ENCODE measurements around the gene NCKAP5.
"Not testable (repeated sequence)": the region's sequence is repeated elsewhere in the genome, so short reads cannot be mapped to it uniquely, and the experiment has no call there.

NCKAP5 gene

GRCh38 chr2:132816234-132816633, 752.0 kb downstream of the NCKAP5 start:
- no peak for TF ChIP-seq CTCF (IDR thresholded peaks at IDR 0.05; ENCODE audit: low read depth, low read length)
- no peak for DNase-seq
- no peaks in the 10 kb centered on the region for H3K9me3 ChIP-seq (ENCODE audit: severe bottlenecking)
- H3K4me3 ChIP-seq (ENCODE audit: low read depth, low read length): no peak overlapping the region
- no peak overlapping the region for H3K27ac ChIP-seq
- peaks cover 3% of the 10 kb centered on the region for H3K36me3 ChIP-seq
- H3K27me3 ChIP-seq (ENCODE audit: insufficient read depth, low read depth, severe bottlenecking): no peaks in the 10 kb centered on the region

GRCh38 chr2:132815516-132815915, 752.7 kb downstream of the NCKAP5 start:
- peaks cover 2% of the 10 kb centered on the region for H3K9me3 ChIP-seq (ENCODE audit: severe bottlenecking)
- TF ChIP-seq CTCF (IDR thresholded peaks at IDR 0.05; ENCODE audit: low read depth, low read length): no peak

GRCh38 chr2:132814651-132815050, 753.6 kb downstream of the NCKAP5 start:
- Histone ChIP-seq H3K27ac (peak overlapping the region; percentile 59), H3K4me3 (ENCODE audit: low read depth, low read length) (no peak overlapping the region), H3K27me3 (ENCODE audit: insufficient read depth, low read depth, severe bottlenecking) (no peaks in the 10 kb centered on the region), H3K9me3 (ENCODE audit: severe bottlenecking) (peaks cover 2% of the 10 kb centered on the region), H3K36me3 (peaks cover 3% of the 10 kb centered on the region)
- TF ChIP-seq CTCF (IDR thresholded peaks at IDR 0.05; ENCODE audit: low read depth, low read length): no peak
- DNase-seq: no peak

More at GRCh38 chr2:132815516-132815915, 752.7 kb downstream of the NCKAP5 start:
- no peak overlapping the region for H3K4me3 ChIP-seq (ENCODE audit: low read depth, low read length)
- H3K27me3 ChIP-seq (ENCODE audit: insufficient read depth, low read depth, severe bottlenecking): no peaks in the 10 kb centered on the region
- H3K27ac ChIP-seq: no peak overlapping the region
- peaks cover 3% of the 10 kb centered on the region for H3K36me3 ChIP-seq
- DNase-seq: no peak

GRCh38 chr2:132813422-132813821, 754.8 kb downstream of the NCKAP5 start:
- Histone ChIP-seq H3K9me3 (ENCODE audit: severe bottlenecking) (peaks cover 6% of the 10 kb centered on the region), H3K4me3 (ENCODE audit: low read depth, low read length) (no peak overlapping the region), H3K27ac (peak overlapping the region; percentile 59), H3K27me3 (ENCODE audit: insufficient read depth, low read depth, severe bottlenecking) (no peaks in the 10 kb centered on the region), H3K36me3 (peaks cover 3% of the 10 kb centered on the region)
- peak; percentile 48 for DNase-seq
- TF ChIP-seq CTCF (IDR thresholded peaks at IDR 0.05; ENCODE audit: low read depth, low read length): no peak

- TF ChIP-seq CTCF (IDR thresholded peaks at IDR 0.05; ENCODE audit: low read depth, low read length): no peak
- Histone ChIP-seq H3K36me3 (peaks cover 3% of the 10 kb centered on the region), H3K4me3 (ENCODE audit: low read depth, low read length) (no peak overlapping the region), H3K27ac (no peak overlapping the region), H3K9me3 (ENCODE audit: severe bottlenecking) (peaks cover 18% of the 10 kb centered on the region), H3K27me3 (ENCODE audit: insufficient read depth, low read depth, severe bottlenecking) (no peaks in the 10 kb centered on the region)
- no peak for DNase-seq
Measured at GRCh38 chr2:132811148-132811915, 756.9 kb downstream of the NCKAP5 start.

- H3K4me3 ChIP-seq (ENCODE audit: low read depth, low read length); H3K27me3 ChIP-seq (ENCODE audit: insufficient read depth, low read depth, severe bottlenecking); DNase-seq; H3K27ac ChIP-seq; H3K36me3 ChIP-seq: not testable (repeated sequence)
- peaks cover 18% of the 10 kb centered on the region for H3K9me3 ChIP-seq (ENCODE audit: severe bottlenecking)
Measured at GRCh38 chr2:132809962-132810361, 758.3 kb downstream of the NCKAP5 start.

Data from WERI-Rb-1 (cell line).